ENCODE results near the gene ELMO1. TPM values are rescaled to one million over a fixed set of nuclear protein-coding genes. Genes with fewer than 3 reads are reported as not detected.

ELMO1 gene
- total RNA-seq, 1 donor: 215 TPM

DNA sequence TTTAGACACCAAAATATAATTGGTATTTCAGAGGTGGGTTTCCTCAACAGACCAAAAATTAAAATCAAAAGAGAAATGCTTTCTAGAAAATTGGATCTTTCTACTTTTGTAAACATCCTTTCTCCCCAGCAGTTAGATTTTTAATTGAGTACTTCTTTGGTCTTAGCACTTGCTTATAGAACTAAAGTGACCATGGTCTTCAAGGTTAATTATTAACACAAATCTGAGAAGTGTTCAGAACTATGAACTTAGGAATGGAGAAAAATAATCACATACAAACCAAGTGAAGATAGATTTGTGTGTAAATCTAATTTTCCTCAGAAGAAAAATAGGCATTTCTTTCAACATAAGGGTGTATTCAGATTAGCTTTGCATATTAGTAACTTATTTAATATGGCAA is 355.4 kb downstream of the ELMO1 start:
- no peaks in the 10 kb centered on the region for H3K9me3 ChIP-seq (ENCODE audit: low read depth, low read length)
- no peaks in the 10 kb centered on the region for H3K27me3 ChIP-seq (ENCODE audit: insufficient read depth, low read length)
- H3K4me3 ChIP-seq (ENCODE audit: low read length): no peak overlapping the region
- peaks cover 6% of the 10 kb centered on the region for H3K4me1 ChIP-seq (ENCODE audit: insufficient read depth, low read length)

GRCh38 chr7:37092548-37092947 is 356.1 kb downstream of the ELMO1 start:
- Histone ChIP-seq H3K9me3 (ENCODE audit: low read depth, low read length) (no peaks in the 10 kb centered on the region), H3K27me3 (ENCODE audit: insufficient read depth, low read length) (no peaks in the 10 kb centered on the region), H3K4me1 (ENCODE audit: insufficient read depth, low read length) (peaks cover 6% of the 10 kb centered on the region), H3K4me3 (ENCODE audit: low read length) (no peak overlapping the region)

DNA sequence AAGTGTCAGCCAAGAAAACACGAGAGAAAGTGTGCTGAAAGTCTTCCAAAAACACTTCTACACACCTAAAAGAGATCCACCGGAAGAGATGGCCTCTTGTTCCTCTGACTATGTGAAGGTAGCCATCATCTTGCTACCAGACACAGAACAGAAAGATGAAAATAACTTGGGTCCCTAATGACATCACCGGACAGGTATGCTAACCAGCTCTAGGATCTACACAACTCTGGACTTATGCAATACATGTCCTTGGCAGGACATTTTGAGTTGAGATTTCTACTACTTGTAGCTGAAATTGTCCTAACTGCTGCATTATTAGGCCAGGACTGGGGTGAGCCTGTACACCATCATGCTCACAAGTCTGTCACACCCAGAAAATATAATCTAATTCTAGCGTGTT is 358.7 kb downstream of the ELMO1 start:
- Histone ChIP-seq H3K4me3 (ENCODE audit: low read length) (no peak overlapping the region), H3K4me1 (ENCODE audit: insufficient read depth, low read length) (peaks cover 6% of the 10 kb centered on the region), H3K9me3 (ENCODE audit: low read depth, low read length) (no peaks in the 10 kb centered on the region), H3K27me3 (ENCODE audit: insufficient read depth, low read length) (no peaks in the 10 kb centered on the region)

DNA sequence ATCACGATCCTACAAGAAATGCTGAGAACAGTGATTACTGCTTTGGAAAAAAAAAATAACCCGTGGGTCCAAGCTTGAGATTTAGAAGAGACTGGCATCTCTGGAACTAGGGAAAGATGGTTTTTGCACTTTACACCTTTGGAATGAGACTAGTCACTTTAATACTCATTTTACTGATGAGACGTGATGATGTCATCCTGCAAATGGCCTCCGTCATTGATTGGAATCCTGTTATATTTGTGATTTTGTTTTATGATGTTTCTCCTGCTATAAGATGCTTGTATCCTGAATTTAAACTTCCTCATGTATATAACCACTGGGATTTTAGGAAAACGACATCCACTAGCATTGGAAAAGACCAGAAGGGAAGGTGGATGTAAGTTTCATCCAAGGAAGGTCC is 363.1 kb downstream of the ELMO1 start:
- Histone ChIP-seq H3K4me3 (ENCODE audit: low read length) (no peak overlapping the region), H3K9me3 (ENCODE audit: low read depth, low read length) (no peaks in the 10 kb centered on the region), H3K27me3 (ENCODE audit: insufficient read depth, low read length) (no peaks in the 10 kb centered on the region), H3K4me1 (ENCODE audit: insufficient read depth, low read length) (no peaks in the 10 kb centered on the region)

- H3K4me3 ChIP-seq (ENCODE audit: low read length): no peak overlapping the region
- H3K27me3 ChIP-seq (ENCODE audit: insufficient read depth, low read length): no peaks in the 10 kb centered on the region
- no peaks in the 10 kb centered on the region for H3K4me1 ChIP-seq (ENCODE audit: insufficient read depth, low read length)
- H3K9me3 ChIP-seq (ENCODE audit: low read depth, low read length): no peaks in the 10 kb centered on the region
These were observed 364.4 kb downstream of the ELMO1 start for GRCh38 chr7:37084303-37084702.

DNA sequence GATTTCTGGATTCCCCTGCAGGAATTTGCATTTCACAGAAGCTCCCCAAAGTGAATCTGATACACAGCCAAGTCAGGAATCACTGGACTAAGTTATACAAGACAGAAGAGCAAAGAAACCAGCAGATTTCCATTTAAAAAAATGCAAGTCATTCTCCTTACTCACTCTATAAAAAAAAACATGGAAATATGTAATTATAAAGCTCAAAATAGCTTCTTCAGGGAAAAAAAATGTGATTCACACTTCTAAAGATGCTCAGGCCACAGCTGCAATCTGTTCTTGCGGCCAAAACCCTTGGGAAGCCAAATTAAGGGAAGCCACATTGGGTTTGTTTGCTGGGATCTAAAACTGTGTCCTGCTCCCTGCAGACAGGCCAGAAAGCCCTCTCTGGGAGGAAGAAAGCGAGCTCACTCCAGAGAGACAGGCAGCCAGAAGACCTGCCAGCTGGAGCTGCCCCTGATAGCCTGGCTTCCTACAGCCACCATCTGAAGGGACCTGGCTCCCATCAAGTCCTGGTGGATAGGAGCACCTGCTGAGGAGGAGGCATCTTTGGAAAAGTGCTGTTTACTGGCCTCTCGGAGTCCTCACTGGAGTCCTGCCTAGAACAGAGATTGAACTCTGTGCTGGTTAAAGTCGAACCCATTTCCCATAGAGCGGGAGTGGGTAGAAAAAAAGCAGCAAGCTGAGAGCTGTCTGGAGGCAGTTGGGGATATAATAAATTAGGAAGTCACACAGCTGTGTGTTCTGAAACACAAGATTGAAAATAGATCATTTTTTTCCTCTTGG is 365.2 kb downstream of the ELMO1 start:
- Histone ChIP-seq H3K4me3 (ENCODE audit: low read length) (no peak overlapping the region), H3K9me3 (ENCODE audit: low read depth, low read length) (no peaks in the 10 kb centered on the region), H3K27me3 (ENCODE audit: insufficient read depth, low read length) (no peaks in the 10 kb centered on the region), H3K4me1 (ENCODE audit: insufficient read depth, low read length) (no peaks in the 10 kb centered on the region)

DNA sequence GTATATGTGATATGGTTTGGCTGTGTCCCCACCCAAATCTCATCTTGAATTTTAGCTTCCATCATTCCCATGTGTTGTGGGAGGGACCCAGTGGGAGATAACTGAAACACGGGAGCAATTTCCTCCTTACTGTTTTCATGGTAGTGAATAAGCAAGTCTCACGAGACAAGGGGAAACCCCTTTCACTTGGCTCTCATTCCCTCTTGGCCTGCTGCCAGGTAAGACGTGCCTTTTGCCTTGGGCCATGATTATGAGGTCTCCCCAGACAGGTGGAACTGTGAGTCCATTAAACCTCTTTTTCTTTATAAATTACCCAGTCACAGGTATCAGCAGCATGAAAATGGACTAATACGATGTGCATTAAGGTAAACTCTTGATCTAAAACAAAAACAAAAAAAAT is 367.2 kb downstream of the ELMO1 start:
- Histone ChIP-seq H3K9me3 (ENCODE audit: low read depth, low read length) (no peaks in the 10 kb centered on the region), H3K4me3 (ENCODE audit: low read length) (no peak overlapping the region), H3K27me3 (ENCODE audit: insufficient read depth, low read length) (no peaks in the 10 kb centered on the region), H3K4me1 (ENCODE audit: insufficient read depth, low read length) (no peaks in the 10 kb centered on the region)

- Histone ChIP-seq H3K4me1 (ENCODE audit: insufficient read depth, low read length) (no peaks in the 10 kb centered on the region), H3K4me3 (ENCODE audit: low read length) (no peak overlapping the region), H3K9me3 (ENCODE audit: low read depth, low read length) (no peaks in the 10 kb centered on the region), H3K27me3 (ENCODE audit: insufficient read depth, low read length) (no peaks in the 10 kb centered on the region)
These were observed 369.2 kb downstream of the ELMO1 start for GRCh38 chr7:37079420-37079819.

- Histone ChIP-seq H3K27me3 (ENCODE audit: insufficient read depth, low read length) (no peaks in the 10 kb centered on the region), H3K9me3 (ENCODE audit: low read depth, low read length) (no peaks in the 10 kb centered on the region), H3K4me1 (ENCODE audit: insufficient read depth, low read length) (no peaks in the 10 kb centered on the region), H3K4me3 (ENCODE audit: low read length) (no peak overlapping the region)
These were observed 372.0 kb downstream of the ELMO1 start for GRCh38 chr7:37076668-37077067.

DNA sequence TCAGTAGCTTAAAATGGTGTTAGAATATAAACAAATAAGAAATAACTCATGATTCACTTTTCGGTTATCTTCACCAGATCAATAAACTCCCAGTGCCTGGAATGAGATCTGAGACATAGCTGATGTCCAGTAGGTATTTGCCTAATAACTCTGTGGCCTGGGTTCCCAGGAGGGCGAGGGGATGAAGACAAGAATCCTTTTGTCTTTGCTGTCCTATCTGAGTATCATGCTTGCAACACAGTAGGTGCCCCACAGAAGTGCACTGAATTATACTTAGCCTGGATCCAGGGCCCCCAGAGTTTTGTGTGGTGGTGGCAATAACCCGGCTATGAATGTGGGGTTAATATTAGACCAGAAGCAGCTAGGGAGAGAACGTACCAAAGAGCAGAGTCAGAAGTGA is 374.3 kb downstream of the ELMO1 start:
- no peak overlapping the region for H3K4me3 ChIP-seq (ENCODE audit: low read length)
- no peaks in the 10 kb centered on the region for H3K9me3 ChIP-seq (ENCODE audit: low read depth, low read length)
- no peaks in the 10 kb centered on the region for H3K4me1 ChIP-seq (ENCODE audit: insufficient read depth, low read length)
- no peaks in the 10 kb centered on the region for H3K27me3 ChIP-seq (ENCODE audit: insufficient read depth, low read length)

- no peaks in the 10 kb centered on the region for H3K4me1 ChIP-seq (ENCODE audit: insufficient read depth, low read length)
- H3K9me3 ChIP-seq (ENCODE audit: low read depth, low read length): no peaks in the 10 kb centered on the region
- H3K27me3 ChIP-seq (ENCODE audit: insufficient read depth, low read length): no peaks in the 10 kb centered on the region
- H3K4me3 ChIP-seq (ENCODE audit: low read length): no peak overlapping the region
These were observed 377.5 kb downstream of the ELMO1 start for GRCh38 chr7:37071124-37071523.

- no peaks in the 10 kb centered on the region for H3K27me3 ChIP-seq (ENCODE audit: insufficient read depth, low read length)
- H3K4me1 ChIP-seq (ENCODE audit: insufficient read depth, low read length): peaks cover 4% of the 10 kb centered on the region
- no peaks in the 10 kb centered on the region for H3K9me3 ChIP-seq (ENCODE audit: low read depth, low read length)
- no peak overlapping the region for H3K4me3 ChIP-seq (ENCODE audit: low read length)
These were observed 378.2 kb downstream of the ELMO1 start for GRCh38 chr7:37070471-37070870.

GRCh38 chr7:37070031-37070430 is 378.6 kb downstream of the ELMO1 start:
- no peaks in the 10 kb centered on the region for H3K27me3 ChIP-seq (ENCODE audit: insufficient read depth, low read length)
- H3K4me3 ChIP-seq (ENCODE audit: low read length): no peak overlapping the region
- H3K4me1 ChIP-seq (ENCODE audit: insufficient read depth, low read length): peaks cover 4% of the 10 kb centered on the region
- no peaks in the 10 kb centered on the region for H3K9me3 ChIP-seq (ENCODE audit: low read depth, low read length)

GRCh38 chr7:37069336-37069735 is 379.3 kb downstream of the ELMO1 start:
- no peaks in the 10 kb centered on the region for H3K9me3 ChIP-seq (ENCODE audit: low read depth, low read length)
- no peak overlapping the region for H3K4me3 ChIP-seq (ENCODE audit: low read length)
- H3K27me3 ChIP-seq (ENCODE audit: insufficient read depth, low read length): no peaks in the 10 kb centered on the region

GRCh38 chr7:37068902-37069301 is 379.8 kb downstream of the ELMO1 start:
- no peak overlapping the region for H3K4me3 ChIP-seq (ENCODE audit: low read length)
- peaks cover 4% of the 10 kb centered on the region for H3K4me1 ChIP-seq (ENCODE audit: insufficient read depth, low read length)
- no peaks in the 10 kb centered on the region for H3K27me3 ChIP-seq (ENCODE audit: insufficient read depth, low read length)
- H3K9me3 ChIP-seq (ENCODE audit: low read depth, low read length): no peaks in the 10 kb centered on the region

More at GRCh38 chr7:37069336-37069735, 379.3 kb downstream of the ELMO1 start:
- H3K4me1 ChIP-seq (ENCODE audit: insufficient read depth, low read length): peaks cover 4% of the 10 kb centered on the region

- Histone ChIP-seq H3K27me3 (ENCODE audit: insufficient read depth, low read length) (no peaks in the 10 kb centered on the region), H3K9me3 (ENCODE audit: low read depth, low read length) (no peaks in the 10 kb centered on the region), H3K4me3 (ENCODE audit: low read length) (no peak overlapping the region), H3K4me1 (ENCODE audit: insufficient read depth, low read length) (peaks cover 4% of the 10 kb centered on the region)
These were observed 380.6 kb downstream of the ELMO1 start for GRCh38 chr7:37068038-37068437.
